ENCODE data around the gene PBRM1. TPM values are rescaled to one million over a fixed set of nuclear protein-coding genes. Genes with fewer than 3 reads are reported as not detected.
A peak's percentile ranks its signal among the peaks of the same experiment; 100 is the strongest.

Gene PBRM1
- total and polyA plus RNA-seq, 2 donors (not counting 1 experiment from before 2014, with no cell fraction given): 16.8 to 85.9 TPM

DNA sequence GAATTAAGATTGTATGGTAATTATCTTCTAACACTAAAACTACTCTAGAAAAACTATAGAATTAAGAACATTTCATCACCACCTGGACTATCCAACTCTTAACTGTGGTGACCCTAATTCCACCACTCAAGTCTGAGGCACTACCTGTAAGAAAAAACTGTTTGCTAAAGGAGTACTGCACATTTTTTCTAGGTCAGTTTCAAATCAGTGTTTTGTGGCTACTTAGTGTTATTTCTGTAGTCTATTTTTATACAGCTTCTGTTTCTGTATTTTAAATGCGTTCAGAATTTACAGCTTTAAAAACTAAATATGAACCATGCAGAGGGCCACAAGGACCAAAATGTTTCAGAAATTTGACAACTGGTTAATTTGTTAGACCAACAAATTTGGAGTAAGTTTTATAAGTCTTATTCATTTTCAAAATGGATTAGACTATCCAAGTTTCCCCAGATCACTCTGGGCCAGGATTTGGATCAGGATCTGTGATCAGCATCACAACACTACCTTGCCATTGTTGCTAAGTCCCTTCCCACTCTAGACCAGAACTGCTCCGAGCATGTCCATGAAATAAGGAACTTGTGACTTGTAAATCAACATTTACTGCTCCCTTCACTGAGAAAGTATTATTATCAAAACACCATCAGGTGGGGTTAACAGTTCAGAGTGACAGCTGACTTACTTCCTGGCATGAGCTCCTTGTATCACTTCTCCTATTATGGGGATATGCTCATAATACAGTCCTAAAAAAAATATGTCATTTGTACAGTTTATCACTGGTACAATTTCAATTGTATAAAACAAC is 11.3 kb upstream of the PBRM1 start:
- Histone ChIP-seq H3K27ac (ENCODE audit: low read length in 2 of 2) (peak overlapping the region in 1 of 2 donors; percentile 26), H2AFZ (ENCODE audit: insufficient read depth, low read depth, low read length, poor library complexity, severe bottlenecking) (no peak overlapping the region), H3K4me3 (ENCODE audit: control extremely low read depth in 1 of 5, extremely low read depth in 1 of 5, insufficient read depth in 1 of 5, low read depth in 2 of 5, low read length in 4 of 5) (no peak overlapping the region), H3K4me1 (ENCODE audit: control insufficient read depth in 2 of 2, insufficient read depth in 2 of 2, low read length in 2 of 2) (peaks cover 0 to 10% of the 10 kb centered on the region in 2 donors), H3K36me3 (replicated peaks in 1 of 2; ENCODE audit: control extremely low read depth in 1 of 2, control insufficient read depth in 1 of 2, extremely low read depth in 1 of 2, insufficient read depth in 2 of 2, low read length in 1 of 2) (peaks cover 9 to 61% of the 10 kb centered on the region in 2 experiments), H3K79me2 (ENCODE audit: control insufficient read depth, insufficient read depth, low read length) (peaks cover 8% of the 10 kb centered on the region), H4K20me1 (ENCODE audit: control insufficient read depth, insufficient read depth, low read length, poor library complexity, severe bottlenecking) (peaks cover 5% of the 10 kb centered on the region), H3K9me3 (ENCODE audit: control extremely low read depth in 1 of 3, control insufficient read depth in 2 of 3, insufficient read depth in 1 of 3, low read length in 2 of 3) (no peaks in the 10 kb centered on the region), H3K27me3 (replicated peaks in 1 of 4; ENCODE audit: control extremely low read depth in 1 of 4, control insufficient read depth in 3 of 4, insufficient read depth in 4 of 4, low read length in 3 of 4) (no peaks in the 10 kb centered on the region), H3K4me2 (replicated peaks; ENCODE audit: low read depth, low read length, poor library complexity, severe bottlenecking) (no peak overlapping the region), H3K9ac (ENCODE audit: low read length) (no peak overlapping the region)
- DNase-seq (no peak), ATAC-seq (ENCODE audit: low read depth) (no peak)
- POLR2A ChIA-PET: no interaction called here
- no peak for TF ChIP-seq EZH2 (IDR thresholded peaks at IDR 0.05; ENCODE audit: borderline replicate concordance, insufficient read depth, low read depth, low read length, poor library complexity, severe bottlenecking)
- TF ChIP-seq, protein P1, sequence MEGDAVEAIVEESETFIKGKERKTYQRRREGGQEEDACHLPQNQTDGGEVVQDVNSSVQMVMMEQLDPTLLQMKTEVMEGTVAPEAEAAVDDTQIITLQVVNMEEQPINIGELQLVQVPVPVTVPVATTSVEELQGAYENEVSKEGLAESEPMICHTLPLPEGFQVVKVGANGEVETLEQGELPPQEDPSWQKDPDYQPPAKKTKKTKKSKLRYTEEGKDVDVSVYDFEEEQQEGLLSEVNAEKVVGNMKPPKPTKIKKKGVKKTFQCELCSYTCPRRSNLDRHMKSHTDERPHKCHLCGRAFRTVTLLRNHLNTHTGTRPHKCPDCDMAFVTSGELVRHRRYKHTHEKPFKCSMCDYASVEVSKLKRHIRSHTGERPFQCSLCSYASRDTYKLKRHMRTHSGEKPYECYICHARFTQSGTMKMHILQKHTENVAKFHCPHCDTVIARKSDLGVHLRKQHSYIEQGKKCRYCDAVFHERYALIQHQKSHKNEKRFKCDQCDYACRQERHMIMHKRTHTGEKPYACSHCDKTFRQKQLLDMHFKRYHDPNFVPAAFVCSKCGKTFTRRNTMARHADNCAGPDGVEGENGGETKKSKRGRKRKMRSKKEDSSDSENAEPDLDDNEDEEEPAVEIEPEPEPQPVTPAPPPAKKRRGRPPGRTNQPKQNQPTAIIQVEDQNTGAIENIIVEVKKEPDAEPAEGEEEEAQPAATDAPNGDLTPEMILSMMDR (IDR thresholded peaks at IDR 0.05): no peak
- Mint-ChIP-seq H3K4me3 (no peak overlapping the region), H3K27me3 (no peaks in the 10 kb centered on the region), H3K27ac (peak overlapping the region; percentile 59), H3K4me1 (peaks cover 8% of the 10 kb centered on the region), H3K9me3 (ENCODE audit: insufficient read depth) (no peaks in the 10 kb centered on the region)
- intact Hi-C loops (cut with micrococcal nuclease): no loop called here
- no CpG with 5 or more reads among the region's 2 CpGs for WGBS (ENCODE audit: insufficient coverage)
- CTCF ChIA-PET: no interaction called here
